ENCODE measurements around the gene IVD.

The IVD gene

GRCh38 chr15:40421246-40422157 lies 15.9 kb downstream of the IVD start:
- peak; percentile 97 for TF ChIP-seq CTCF (IDR thresholded peaks at IDR 0.05; ENCODE audit: insufficient read depth, low read depth, low read length, missing control alignments)
- no peak overlapping the region for H3K4me3 ChIP-seq (ENCODE audit: low read depth, low read length)
- DNase-seq (ENCODE audit: low read depth), result peak; percentile 83

- DNase-seq (ENCODE audit: low read depth), result no peak
- no peak for TF ChIP-seq CTCF (IDR thresholded peaks at IDR 0.05; ENCODE audit: insufficient read depth, low read depth, low read length, missing control alignments)
- H3K4me3 ChIP-seq (ENCODE audit: low read depth, low read length), result no peak overlapping the region
Measured at GRCh38 chr15:40424483-40425115, 19.0 kb downstream of the IVD start.

- DNase-seq (ENCODE audit: low read depth), result no peak
- no peak overlapping the region for H3K4me3 ChIP-seq (ENCODE audit: low read depth, low read length)
- no peak for TF ChIP-seq CTCF (IDR thresholded peaks at IDR 0.05; ENCODE audit: insufficient read depth, low read depth, low read length, missing control alignments)
Measured at GRCh38 chr15:40425681-40426080, 20.1 kb downstream of the IVD start.

GRCh38 chr15:40427188-40427587 lies 21.6 kb downstream of the IVD start:
- no peak for DNase-seq (ENCODE audit: low read depth)
- no peak for TF ChIP-seq CTCF (IDR thresholded peaks at IDR 0.05; ENCODE audit: insufficient read depth, low read depth, low read length, missing control alignments)

DNA sequence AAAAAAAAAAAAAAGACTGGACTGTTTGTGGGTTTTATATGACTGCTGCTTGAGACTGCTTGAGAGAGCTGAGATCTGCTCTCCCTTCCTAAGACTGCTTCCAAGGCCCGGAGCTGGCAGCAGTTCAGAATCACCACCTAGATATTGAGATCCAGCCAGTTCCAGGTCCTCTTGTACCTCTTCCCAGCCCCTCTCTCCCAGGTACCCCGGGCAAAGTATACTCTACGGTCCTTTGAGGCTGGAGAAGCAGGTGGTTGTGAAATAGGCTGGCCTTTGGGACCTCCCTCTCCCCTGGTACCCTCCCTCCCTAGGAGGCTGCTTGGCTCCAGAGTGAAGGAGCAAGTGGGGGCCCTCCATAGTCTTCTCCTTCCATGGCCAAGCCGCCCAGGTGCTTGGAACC lies 22.6 kb downstream of the IVD start:
- no peak overlapping the region for H3K4me3 ChIP-seq (ENCODE audit: low read depth, low read length)
- no peak for TF ChIP-seq CTCF (IDR thresholded peaks at IDR 0.05; ENCODE audit: insufficient read depth, low read depth, low read length, missing control alignments)
- no peak for DNase-seq (ENCODE audit: low read depth)

More at GRCh38 chr15:40427188-40427587, 21.6 kb downstream of the IVD start:
- no peak overlapping the region for H3K4me3 ChIP-seq (ENCODE audit: low read depth, low read length)

DNA sequence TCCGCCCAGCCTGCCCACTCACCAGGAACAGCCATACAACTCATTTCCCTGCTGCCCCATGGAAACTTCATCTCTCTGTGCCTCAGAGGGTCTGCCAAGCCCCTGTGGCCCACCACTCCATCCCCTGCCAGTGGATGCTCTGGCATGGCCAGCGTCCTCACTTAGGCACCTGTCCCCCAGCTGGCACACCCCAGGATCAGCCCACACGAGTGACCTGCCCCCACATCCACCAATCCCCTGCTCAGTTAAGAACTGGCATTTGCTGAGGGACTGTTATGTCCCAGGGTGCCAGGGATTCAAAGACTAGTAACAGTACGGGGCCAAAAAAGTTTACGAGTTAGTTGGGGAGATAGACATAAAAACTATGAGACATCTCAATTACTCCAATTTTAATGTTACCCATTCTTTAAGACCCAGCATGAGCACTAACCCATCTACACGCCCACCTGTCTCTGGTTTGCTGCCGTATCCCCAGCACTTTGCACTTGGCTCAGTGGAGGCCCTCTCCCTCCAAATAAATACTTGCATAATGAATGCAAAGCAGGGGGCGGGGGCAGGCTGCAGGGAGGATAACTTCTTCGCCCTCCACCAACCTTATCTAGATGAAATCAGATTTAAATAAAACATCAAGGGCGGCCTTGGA lies 23.6 kb downstream of the IVD start:
- no peak for DNase-seq (ENCODE audit: low read depth)
- TF ChIP-seq CTCF (IDR thresholded peaks at IDR 0.05; ENCODE audit: insufficient read depth, low read depth, low read length, missing control alignments), result no peak
- no peak overlapping the region for H3K4me3 ChIP-seq (ENCODE audit: low read depth, low read length)

Measured in GM12865 (cell line).